CD8-positive, alpha-beta memory T cell (primary cell): ENCODE measurements around the gene IMPDH1. TPM values are rescaled to one million over a fixed set of nuclear protein-coding genes. Genes with fewer than 3 reads are reported as not detected.
A peak's percentile ranks its signal among the peaks of the same experiment; 100 is the strongest.

Experiments used
- CTCF ChIA-PET: fragments of 350-600 bp; sonication (Branson Sonifier 250); formaldehyde crosslinking; loops from one replicate; lab custom pipeline; 2021; ENCODE audit warnings: antibody characterized with exemption; lab: Charles Lee
- POLR2A ChIA-PET: fragments of 350-600 bp; sonication (Branson Sonifier 250); formaldehyde crosslinking; loops from one replicate; lab custom pipeline; 2021; ENCODE audit warnings: antibody characterized with exemption; lab: Charles Lee
- DNase-seq, 5 donors: peaks; one replicate each; pipeline versions ENCODE4 v3.0.0 to v3.0.0-alpha.2; 2020 to 2022; ENCODE audit warnings: mixed read lengths in 1 of 5
- H3K27ac ChIP-seq: one replicate; pipeline ENCODE4 v1.7.0; 2013; ENCODE audit warnings: low read depth, mild to moderate bottlenecking, low read length, moderate library complexity
- H3K27me3 ChIP-seq: 2 replicates; pipeline ENCODE4 v1.7.0; 2013; ENCODE audit warnings: low read length, mild to moderate bottlenecking; ENCODE audit not compliant: insufficient read depth, poor library complexity, severe bottlenecking
- H3K36me3 ChIP-seq: 2 replicates; pipeline ENCODE4 v1.7.0; 2013; ENCODE audit warnings: mild to moderate bottlenecking, low read length, moderate library complexity; ENCODE audit not compliant: insufficient read depth
- H3K4me1 ChIP-seq: 2 replicates; pipeline ENCODE4 v1.7.0; 2013; ENCODE audit warnings: mild to moderate bottlenecking, low read length, moderate library complexity; ENCODE audit not compliant: insufficient read depth
- H3K4me3 ChIP-seq: 2 replicates; pipeline ENCODE4 v1.7.0; 2013; ENCODE audit warnings: mild to moderate bottlenecking, low read length
- H3K9me3 ChIP-seq: 2 replicates; pipeline ENCODE4 v1.7.0; 2013; ENCODE audit warnings: mild to moderate bottlenecking, low read length
- H3K27ac Mint-ChIP-seq, 8 donors: one replicate each; pipeline ENCODE4 v1.8.0; 2020 to 2021; ENCODE audit warnings: mixed read lengths in 8 of 8, mild to moderate bottlenecking in 6 of 8, inconsistent platforms in 3 of 8, moderate library complexity in 3 of 8
- H3K27me3 Mint-ChIP-seq, 2 donors: one replicate each; pipeline ENCODE4 v1.8.0; 2020 to 2021; ENCODE audit warnings: mixed read lengths in 2 of 2, mild to moderate bottlenecking in 1 of 2, moderate library complexity in 1 of 2
- H3K36me3 Mint-ChIP-seq, 3 donors: one replicate each; pipeline ENCODE4 v1.8.0; 2020 to 2021; ENCODE audit warnings: mixed read lengths in 3 of 3, inconsistent platforms in 1 of 3, mild to moderate bottlenecking in 1 of 3
- H3K4me1 Mint-ChIP-seq, 3 donors: one replicate each; pipeline ENCODE4 v1.8.0; 2020 to 2021; ENCODE audit warnings: mixed read lengths in 3 of 3, inconsistent platforms in 1 of 3, mild to moderate bottlenecking in 1 of 3
- H3K4me3 Mint-ChIP-seq, 7 donors: one replicate each; pipeline ENCODE4 v1.8.0; 2020 to 2021; ENCODE audit warnings: mixed read lengths in 7 of 7, mild to moderate bottlenecking in 6 of 7, moderate library complexity in 4 of 7, inconsistent platforms in 2 of 7
- H3K9me3 Mint-ChIP-seq, 5 donors: one replicate each; pipeline ENCODE4 v1.8.0; 2020 to 2022; ENCODE audit warnings: mixed read lengths in 5 of 5, mild to moderate bottlenecking in 3 of 5, moderate library complexity in 2 of 5, inconsistent platforms in 1 of 5
- polyA plus RNA-seq: library from polyadenylated mRNA; unstranded; fragments of 300-500 nt; fragmentation: Illumina TruSeq; gene quantifications from one replicate; pipeline ENCODE4 v1.2.3, GENCODE V29; 2021
- total RNA-seq, 2 experiments: library from RNA; stranded (reverse); gene quantifications; one replicate each; pipeline ENCODE4 v1.2.3, GENCODE V29; 2021

Gene IMPDH1
- total and polyA plus RNA-seq, 3 experiments from 2014 or later = 48.3 to 70.4 (median 69.1) TPM

GRCh38 chr7:128403676-128404075 lies 6.1 kb downstream of the IMPDH1 start:
- H3K4me3 ChIP-seq = no peak overlapping the region
- peaks cover 26 to 44% (median 43%) of the 10 kb centered on the region in 3 donors for H3K4me1 Mint-ChIP-seq
- H3K4me3 Mint-ChIP-seq = peak overlapping the region in 5 of 7 donors; percentile 49 to 93 (median 86)
- no peaks in the 10 kb centered on the region for H3K27me3 ChIP-seq
- H3K27ac ChIP-seq = no peak overlapping the region
- no peak for DNase-seq
- peaks cover 32% of the 10 kb centered on the region for H3K4me1 ChIP-seq
- no peaks in the 10 kb centered on the region for H3K9me3 Mint-ChIP-seq
- ChIA-PET POLR2A (no interaction called here), CTCF (interaction anchor here (0.9 to 10.4 kb wide), 5 partner anchors 14 to 56 kb away, joined by 3 to 136 read pairs (median 5); no protein-coding TSS in a partner anchor)
- H3K27ac Mint-ChIP-seq = peak overlapping the region in 4 of 8 donors; percentile 19 to 78 (median 65)
- no peaks in the 10 kb centered on the region for H3K27me3 Mint-ChIP-seq
- H3K36me3 Mint-ChIP-seq = peaks cover 0 to 35% (median 2%) of the 10 kb centered on the region in 3 donors
- peaks cover 8% of the 10 kb centered on the region for H3K36me3 ChIP-seq
- no peaks in the 10 kb centered on the region for H3K9me3 ChIP-seq

- Mint-ChIP-seq H3K4me1 (peaks cover 20 to 34% (median 30%) of the 10 kb centered on the region in 3 donors), H3K9me3 (no peaks in the 10 kb centered on the region), H3K27me3 (no peaks in the 10 kb centered on the region), H3K4me3 (peak overlapping the region in 1 of 7 donors; percentile 58), H3K27ac (peak overlapping the region in 3 of 8 donors; percentile 39 to 46 (median 43)), H3K36me3 (peaks cover 0 to 48% (median 4%) of the 10 kb centered on the region in 3 donors)
- H3K27me3 ChIP-seq = no peaks in the 10 kb centered on the region
- H3K9me3 ChIP-seq = no peaks in the 10 kb centered on the region
- ChIA-PET POLR2A (no interaction called here), CTCF (interaction anchor here (0.9 to 10.4 kb wide), 2 partner anchors 15 to 23 kb away, joined by 3 to 136 read pairs; no protein-coding TSS in a partner anchor)
- H3K4me1 ChIP-seq = peaks cover 19% of the 10 kb centered on the region
- no peak for DNase-seq
- no peak overlapping the region for H3K27ac ChIP-seq
- H3K36me3 ChIP-seq = peaks cover 20% of the 10 kb centered on the region
- H3K4me3 ChIP-seq = no peak overlapping the region
These were observed 7.4 kb downstream of the IMPDH1 start for GRCh38 chr7:128402356-128402755.

GRCh38 chr7:128400566-128400965 lies 9.2 kb downstream of the IMPDH1 start:
- H3K4me1 Mint-ChIP-seq = peaks cover 14 to 26% (median 19%) of the 10 kb centered on the region in 3 donors
- no peaks in the 10 kb centered on the region for H3K27me3 Mint-ChIP-seq
- H3K36me3 Mint-ChIP-seq = peaks cover 0 to 66% (median 4%) of the 10 kb centered on the region in 3 donors
- no peak overlapping the region for H3K4me3 ChIP-seq
- DNase-seq = no peak
- no peaks in the 10 kb centered on the region for H3K9me3 Mint-ChIP-seq
- ChIA-PET CTCF (interaction anchor here (1.1 to 10.4 kb wide), 7 partner anchors 12 to 60 kb away, joined by 3 to 136 read pairs (median 4); partner anchors contain the start of gene HILPDA), POLR2A (no interaction called here)
- peak overlapping the region in 1 of 8 donors; percentile 85 for H3K27ac Mint-ChIP-seq
- H3K4me3 Mint-ChIP-seq = peak overlapping the region in 1 of 7 donors; percentile 48
- no peak overlapping the region for H3K27ac ChIP-seq
- peaks cover 33% of the 10 kb centered on the region for H3K36me3 ChIP-seq
- H3K27me3 ChIP-seq = no peaks in the 10 kb centered on the region
- no peaks in the 10 kb centered on the region for H3K9me3 ChIP-seq
- peaks cover 18% of the 10 kb centered on the region for H3K4me1 ChIP-seq

GRCh38 chr7:128399991-128400390 lies 9.8 kb downstream of the IMPDH1 start:
- Mint-ChIP-seq H3K27ac (no peak overlapping the region), H3K36me3 (peaks cover 0 to 71% (median 4%) of the 10 kb centered on the region in 3 donors), H3K27me3 (no peaks in the 10 kb centered on the region), H3K4me3 (no peak overlapping the region), H3K4me1 (peaks cover 13 to 24% (median 17%) of the 10 kb centered on the region in 3 donors), H3K9me3 (no peaks in the 10 kb centered on the region)
- H3K27me3 ChIP-seq = no peaks in the 10 kb centered on the region
- H3K4me1 ChIP-seq = peaks cover 14% of the 10 kb centered on the region
- no peak overlapping the region for H3K4me3 ChIP-seq
- H3K36me3 ChIP-seq = peaks cover 34% of the 10 kb centered on the region
- ChIA-PET CTCF (interaction anchor here (1.1 to 10.4 kb wide), 10 partner anchors 8 to 484 kb away, joined by 3 to 136 read pairs (median 12); no protein-coding TSS in a partner anchor), POLR2A (no interaction called here)
- no peak overlapping the region for H3K27ac ChIP-seq
- no peak for DNase-seq
- no peaks in the 10 kb centered on the region for H3K9me3 ChIP-seq

GRCh38 chr7:128398841-128399135 lies 11.0 kb downstream of the IMPDH1 start:
- no peaks in the 10 kb centered on the region for H3K27me3 Mint-ChIP-seq
- H3K36me3 ChIP-seq = peaks cover 39% of the 10 kb centered on the region
- no peak overlapping the region for H3K4me3 Mint-ChIP-seq
- H3K27ac ChIP-seq = no peak overlapping the region
- DNase-seq = no peak
- ChIA-PET POLR2A (no interaction called here), CTCF (interaction anchor here (1.2 to 10.4 kb wide), 9 partner anchors 9 to 485 kb away, joined by 3 to 136 read pairs (median 15); no protein-coding TSS in a partner anchor)
- no peaks in the 10 kb centered on the region for H3K9me3 ChIP-seq
- no peak overlapping the region for H3K4me3 ChIP-seq
- peaks cover 2 to 12% (median 5%) of the 10 kb centered on the region in 3 donors for H3K4me1 Mint-ChIP-seq
- H3K4me1 ChIP-seq = peaks cover 3% of the 10 kb centered on the region
- H3K27ac Mint-ChIP-seq = no peak overlapping the region
- H3K27me3 ChIP-seq = no peaks in the 10 kb centered on the region
- H3K36me3 Mint-ChIP-seq = peaks cover 0 to 82% (median 4%) of the 10 kb centered on the region in 3 donors
- no peaks in the 10 kb centered on the region for H3K9me3 Mint-ChIP-seq

- ChIA-PET POLR2A (no interaction called here), CTCF (interaction anchor here (0.8 to 10.4 kb wide), 14 partner anchors 10 to 76 kb away, joined by 3 to 136 read pairs (median 6); no protein-coding TSS in a partner anchor)
- H3K9me3 Mint-ChIP-seq = no peaks in the 10 kb centered on the region
- H3K4me1 ChIP-seq = no peaks in the 10 kb centered on the region
- no peak overlapping the region for H3K4me3 Mint-ChIP-seq
- H3K27me3 Mint-ChIP-seq = no peaks in the 10 kb centered on the region
- no peaks in the 10 kb centered on the region for H3K27me3 ChIP-seq
- no peak overlapping the region for H3K27ac ChIP-seq
- peaks cover 0 to 83% (median 3%) of the 10 kb centered on the region in 3 donors for H3K36me3 Mint-ChIP-seq
- no peaks in the 10 kb centered on the region for H3K9me3 ChIP-seq
- H3K4me3 ChIP-seq = no peak overlapping the region
- DNase-seq = peak; percentile 27 to 68 (median 28)
- H3K36me3 ChIP-seq = peaks cover 39% of the 10 kb centered on the region
- peaks cover 0 to 7% (median 0%) of the 10 kb centered on the region in 3 donors for H3K4me1 Mint-ChIP-seq
- peak overlapping the region in 1 of 8 donors; percentile 47 for H3K27ac Mint-ChIP-seq
These were observed 11.6 kb downstream of the IMPDH1 start for GRCh38 chr7:128398016-128398840.

- DNase-seq = no peak
- ChIA-PET CTCF (interaction anchor here (1.2 to 10.4 kb wide), 4 partner anchors 29 to 49 kb away, joined by 3 to 136 read pairs (median 6); no protein-coding TSS in a partner anchor), POLR2A (interaction anchor here (0.7 kb wide), 2 partner anchors 13 to 219 kb away, joined by 4 read pairs; no protein-coding TSS in a partner anchor)
- no peak overlapping the region for H3K27ac Mint-ChIP-seq
- Histone ChIP-seq H3K27me3 (no peaks in the 10 kb centered on the region), H3K9me3 (no peaks in the 10 kb centered on the region), H3K4me3 (no peak overlapping the region), H3K36me3 (peaks cover 39% of the 10 kb centered on the region), H3K27ac (no peak overlapping the region), H3K4me1 (no peaks in the 10 kb centered on the region)
- no peak overlapping the region for H3K4me3 Mint-ChIP-seq
- H3K9me3 Mint-ChIP-seq = no peaks in the 10 kb centered on the region
- H3K27me3 Mint-ChIP-seq = no peaks in the 10 kb centered on the region
- no peaks in the 10 kb centered on the region for H3K4me1 Mint-ChIP-seq
- peaks cover 0 to 80% (median 3%) of the 10 kb centered on the region in 3 donors for H3K36me3 Mint-ChIP-seq
These were observed 13.4 kb downstream of the IMPDH1 start for GRCh38 chr7:128396357-128396756.
